GM10847 (cell line): ENCODE measurements around the gene CBX7.

Source experiments
- POLR2A ChIP-seq: IDR thresholded peaks from 2 replicates; pipeline ENCODE4 v1.6.1; 2011; ENCODE audit not compliant: insufficient read length; ENCODE audit errors: extremely low read depth

CBX7 gene

GRCh38 chr22:39081016-39081415 lies 71.5 kb downstream of the CBX7 start:
- no peak for TF ChIP-seq POLR2A
